ACHN (cell line): ENCODE results near the gene EPHA2.
"Not testable (repeated sequence)": the region's sequence is repeated elsewhere in the genome, so short reads cannot be mapped to it uniquely, and the experiment has no call there.

Experiments
- DNase-seq: peaks from one replicate; pipeline ENCODE4 v3.0.0-alpha.2; 2015
- in situ Hi-C: cut with HindIII; loops from 2 replicates; pipeline ENCODE4 v1.10.0; 2017; ENCODE audit warnings: low sequenced_read_pairs, low pct_ligation_motif_present, low pct_unique_long_range_greater_than_20kb

Gene EPHA2

DNA sequence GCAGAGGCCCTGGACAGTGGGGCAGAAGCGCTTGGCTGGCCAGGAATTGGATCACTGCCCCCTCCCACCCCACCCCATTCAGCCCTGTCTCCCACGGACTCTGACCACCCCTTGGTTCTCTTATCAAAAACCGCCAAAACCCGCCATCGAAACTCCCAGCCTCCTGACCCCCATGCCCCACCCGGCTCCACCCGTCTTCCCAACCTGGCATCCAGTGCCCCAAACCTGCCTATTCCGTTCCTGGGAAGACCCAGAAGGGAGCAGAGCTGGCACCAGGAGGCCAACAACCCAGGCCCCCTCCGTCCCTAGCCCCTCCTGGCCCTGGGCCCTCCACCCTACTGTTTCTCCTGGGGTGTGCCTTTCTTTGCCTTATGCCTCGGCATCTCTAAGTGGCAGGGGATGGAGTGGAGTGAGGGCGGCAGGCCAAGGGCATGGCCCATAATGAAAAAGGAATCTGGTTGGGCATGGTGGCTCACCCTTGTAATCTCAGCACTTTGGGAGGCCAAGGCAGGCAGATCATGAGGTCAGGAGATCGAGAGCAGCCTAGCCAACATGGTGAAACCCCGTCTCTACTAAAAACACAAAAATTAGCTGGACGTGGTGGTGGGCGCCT, 16.5 kb upstream of the EPHA2 start:
- in situ Hi-C loops, result no loop called here
- no peak for DNase-seq

DNA sequence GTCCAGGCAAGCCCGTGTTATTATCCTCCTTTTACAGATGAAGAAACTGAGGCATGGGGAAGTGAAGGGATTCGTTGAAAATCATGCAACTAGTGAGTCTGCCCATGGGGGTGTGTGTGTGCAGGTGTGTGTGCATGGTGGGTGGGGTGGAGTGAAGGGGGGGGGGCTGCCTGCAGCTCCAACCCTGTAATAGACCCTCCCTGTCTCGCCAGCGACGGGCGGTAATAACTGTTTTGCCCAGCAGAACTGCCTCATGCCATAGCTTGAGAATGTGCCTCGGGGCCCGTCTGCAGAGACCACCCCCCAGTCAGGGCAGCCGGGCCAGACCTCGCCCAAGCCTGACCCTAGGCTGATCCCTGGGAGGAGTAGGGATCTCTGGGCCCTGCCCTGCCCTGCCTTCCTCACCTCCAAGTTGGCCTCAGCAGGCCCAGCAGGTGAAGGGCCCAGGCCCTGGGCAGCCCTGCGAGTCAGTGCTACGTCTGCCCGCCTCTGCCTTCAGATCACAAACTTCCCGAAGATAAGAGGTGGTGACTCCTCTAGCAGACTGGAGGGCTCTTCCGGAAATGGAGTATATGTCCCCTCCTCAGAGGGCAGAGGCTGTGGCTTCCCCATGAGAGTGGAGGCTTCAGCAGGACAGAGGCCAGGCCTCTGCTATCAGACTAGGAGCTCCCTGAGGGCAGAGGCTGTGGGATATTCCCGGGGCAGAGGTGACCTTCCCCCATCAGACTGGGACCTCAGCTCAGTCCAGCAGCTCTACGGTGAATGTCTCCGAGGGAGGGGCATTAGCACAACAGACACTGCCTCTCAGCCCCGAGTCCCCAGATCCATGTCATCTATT, 15.7 kb upstream of the EPHA2 start:
- no peak for DNase-seq

DNA sequence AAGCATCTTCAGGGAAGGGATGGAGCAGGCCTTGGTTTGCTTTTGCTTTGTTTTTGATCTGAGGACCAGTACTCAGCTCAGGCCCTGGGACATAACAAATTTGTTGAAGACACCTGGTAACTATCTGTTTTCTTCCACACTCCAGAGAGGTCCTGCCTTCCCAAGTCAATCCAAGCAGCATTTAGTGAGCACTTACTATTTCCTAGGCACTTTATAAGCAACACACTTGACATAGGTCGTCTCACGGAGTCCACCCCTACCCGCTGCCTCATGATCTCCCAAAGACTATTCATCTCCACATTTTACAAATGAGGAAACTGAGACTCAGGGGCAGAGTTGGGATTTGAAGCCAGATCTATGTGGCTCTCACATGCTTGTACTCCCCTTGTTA, 14.4 kb upstream of the EPHA2 start:
- no peak for DNase-seq
- in situ Hi-C loops, result no loop called here

More for the DNA sequence above, 15.7 kb upstream of the EPHA2 start:
- in situ Hi-C loops, result no loop called here

DNA sequence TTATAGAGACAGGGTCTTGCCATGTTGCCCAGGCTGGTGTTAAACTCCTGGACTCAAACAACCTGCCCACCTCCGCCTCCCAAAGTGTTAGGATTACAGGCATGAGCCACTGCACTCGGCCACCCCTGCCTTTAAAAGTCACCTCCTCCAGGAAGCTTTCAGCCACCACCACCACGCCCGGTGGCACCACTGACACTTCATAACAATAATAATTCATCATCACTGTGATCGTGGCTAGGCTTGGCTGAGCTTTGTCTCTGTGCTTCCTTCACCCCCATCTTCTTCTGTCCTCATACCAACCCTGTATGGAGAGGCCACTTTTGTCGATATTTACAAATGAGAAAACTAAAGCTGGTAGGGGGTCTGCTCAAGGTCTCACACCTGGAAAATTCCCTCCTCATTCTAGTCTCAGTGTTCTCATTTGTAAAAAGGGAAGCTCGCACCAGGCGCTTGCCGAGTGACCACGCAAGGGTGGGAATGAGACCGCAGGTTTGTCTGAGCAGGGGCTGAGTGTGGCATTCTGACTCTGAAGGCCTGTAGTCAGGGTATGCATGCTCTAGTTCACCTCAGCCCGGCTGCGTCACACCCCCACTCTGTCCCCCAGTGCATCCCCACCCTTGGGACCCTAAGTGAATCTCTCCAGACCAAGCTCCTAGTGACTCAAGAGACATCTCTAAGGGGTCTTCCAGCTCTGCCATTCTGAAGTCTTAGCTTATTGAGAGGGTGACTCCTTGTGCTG, 12.9 kb upstream of the EPHA2 start:
- in situ Hi-C loops, result no loop called here

DNA sequence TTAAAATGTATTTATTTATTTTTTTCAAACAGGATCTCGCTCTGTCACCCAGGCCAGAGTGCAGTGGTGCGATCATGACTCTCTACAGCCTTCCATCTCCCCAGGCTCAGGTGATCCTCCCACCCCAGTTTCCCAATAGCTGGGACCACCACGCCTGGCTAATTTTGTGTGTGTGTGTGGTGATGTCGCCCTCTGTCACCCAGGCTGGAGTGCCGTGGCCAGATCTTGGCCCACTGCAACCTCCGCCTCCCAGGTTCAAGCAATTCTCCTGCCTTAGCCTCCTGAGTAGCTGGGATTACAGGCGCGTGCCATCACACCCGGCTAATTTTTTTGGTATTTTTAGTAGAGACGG, 12.3 kb upstream of the EPHA2 start:
- in situ Hi-C loops, DNase-seq: not testable (repeated sequence)

More for the DNA sequence above, 12.9 kb upstream of the EPHA2 start:
- DNase-seq, result no peak

DNA sequence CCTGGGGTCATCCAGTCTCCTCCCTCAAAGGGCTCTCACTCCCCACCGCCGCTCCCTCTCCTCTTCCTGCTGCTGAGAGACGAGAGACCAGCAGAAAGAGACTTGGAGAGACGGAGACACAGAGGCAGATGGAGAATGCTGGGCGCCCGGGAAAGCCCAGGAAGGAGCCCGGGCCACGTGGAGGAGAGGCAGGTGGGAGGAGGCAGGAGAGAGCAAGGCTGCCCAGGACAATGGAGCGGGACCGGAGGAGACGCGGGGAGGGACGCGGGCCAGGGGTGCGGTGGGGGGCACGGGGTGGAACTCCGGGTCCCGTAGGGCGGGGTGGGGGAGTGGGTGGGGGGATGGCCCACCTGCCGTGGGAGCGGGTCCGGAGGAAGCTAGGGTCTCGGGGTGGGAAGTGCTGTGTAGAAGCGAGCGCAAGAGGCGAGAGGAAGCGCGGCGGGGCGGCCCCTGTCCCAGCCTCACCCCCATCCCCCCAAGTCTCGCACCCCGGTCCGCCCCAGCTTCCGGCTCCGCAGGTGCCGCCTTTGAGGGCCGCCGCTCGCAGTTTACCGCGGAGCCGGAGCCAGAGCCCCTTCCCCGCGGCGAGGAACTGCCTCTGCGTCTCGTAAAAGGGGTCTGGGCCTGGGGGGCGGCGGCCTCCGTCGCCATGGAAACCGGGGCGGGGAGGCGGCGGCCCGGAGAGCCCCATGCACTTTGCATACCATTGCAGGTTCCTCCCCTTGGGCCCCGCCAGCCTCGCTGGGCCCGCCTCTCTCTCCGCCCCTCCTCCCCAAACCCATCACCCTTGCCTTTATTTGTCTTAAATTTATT, 11.7 kb upstream of the EPHA2 start:
- peak; percentile 64 for DNase-seq
- in situ Hi-C loops, result no loop called here

DNA sequence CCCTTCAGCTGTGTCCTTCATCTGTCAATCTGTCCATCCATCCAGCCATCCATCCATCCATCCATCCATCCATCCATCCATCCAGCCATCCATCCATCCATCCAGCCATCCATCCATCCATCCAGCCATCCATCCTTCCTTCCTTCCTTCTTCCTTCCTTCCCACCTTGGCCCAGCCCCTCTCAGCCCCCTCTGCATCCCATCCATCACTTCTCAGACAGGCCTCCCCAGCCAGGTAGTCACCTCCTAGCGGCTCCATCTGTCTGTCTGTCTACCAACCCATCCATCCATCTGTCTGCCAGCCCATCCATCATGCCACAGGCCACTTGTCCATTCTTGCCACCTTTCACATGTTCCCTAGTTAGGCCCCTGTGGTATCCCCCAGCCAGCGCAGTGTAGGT, 10.2 kb upstream of the EPHA2 start:
- in situ Hi-C loops, result no loop called here
- no peak for DNase-seq

DNA sequence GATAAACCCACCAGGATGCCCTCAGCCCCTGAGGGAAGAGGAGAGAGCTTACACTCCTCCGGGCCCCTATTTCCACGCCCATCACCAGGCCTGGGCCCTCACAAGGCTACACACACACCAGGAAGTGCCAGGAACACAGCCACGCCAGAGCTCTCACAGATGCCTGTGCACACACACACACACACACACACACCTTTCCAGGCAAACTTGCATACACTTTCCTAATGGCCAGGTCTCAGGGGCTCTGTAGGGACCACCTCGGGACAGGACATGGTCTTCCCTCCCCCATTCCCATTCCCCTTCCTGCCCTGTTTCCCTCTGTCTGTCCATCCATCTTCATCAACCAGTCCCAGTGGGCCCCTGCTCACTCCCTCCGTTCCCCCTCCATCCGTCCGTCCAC, 9.7 kb upstream of the EPHA2 start:
- in situ Hi-C loops, result no loop called here
- no peak for DNase-seq

DNA sequence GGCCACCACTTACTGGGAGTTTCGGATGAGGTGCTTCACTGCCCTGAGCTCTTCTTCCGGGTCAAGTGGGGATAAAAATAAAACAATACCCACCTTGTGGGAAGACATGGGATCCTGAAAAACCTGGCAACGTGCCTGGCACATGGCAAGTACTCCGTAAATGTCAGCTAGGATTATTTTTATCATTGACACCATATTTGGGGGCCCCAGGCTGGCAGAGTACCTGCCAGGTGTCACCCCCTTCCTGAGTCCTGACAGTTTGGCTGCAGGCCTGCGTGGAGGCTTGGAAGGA, 9.2 kb upstream of the EPHA2 start:
- in situ Hi-C loops, result no loop called here
- DNase-seq, result no peak

DNA sequence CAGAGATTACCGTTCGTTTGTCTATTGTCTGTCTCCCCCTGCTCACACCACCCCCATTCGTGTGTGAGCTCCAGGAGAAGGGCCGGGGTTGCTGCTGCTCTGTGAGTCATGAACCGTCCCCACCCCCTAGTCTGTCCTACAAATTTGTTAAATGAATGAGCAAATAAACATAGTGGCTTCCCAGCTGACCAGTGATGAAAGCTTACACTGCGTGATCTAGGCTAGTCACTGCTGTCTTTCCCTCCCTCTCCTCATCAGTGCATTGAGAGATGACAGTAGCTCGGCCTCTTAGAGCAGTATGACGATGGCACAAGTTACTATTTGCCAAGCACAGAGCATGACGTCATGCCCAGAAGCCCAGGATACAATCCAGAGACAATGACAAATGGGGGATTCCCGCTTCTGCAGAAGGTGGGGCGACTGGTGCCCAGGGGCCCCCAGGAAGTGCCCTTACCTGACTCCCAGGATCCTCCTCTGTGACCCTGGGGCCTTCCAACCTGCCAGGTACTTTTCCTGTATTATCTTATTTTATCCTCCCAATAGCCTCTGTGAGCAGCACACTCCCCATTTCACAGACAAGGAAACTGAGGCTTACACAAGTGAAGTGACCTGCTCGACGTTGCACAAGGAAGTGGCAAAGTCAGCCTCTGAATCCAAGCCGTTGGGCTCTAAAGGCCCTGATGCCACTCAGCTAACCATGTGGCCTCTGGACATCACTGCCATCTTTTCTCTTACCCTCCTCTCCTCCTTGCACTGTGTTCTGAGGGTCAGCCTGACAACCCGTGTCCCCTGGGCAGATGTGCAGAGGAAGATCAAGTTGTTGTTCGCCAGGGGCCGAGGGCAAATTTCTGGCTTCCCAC, 8.6 kb upstream of the EPHA2 start:
- DNase-seq, result peak; percentile 69
- in situ Hi-C loops, result no loop called here

DNA sequence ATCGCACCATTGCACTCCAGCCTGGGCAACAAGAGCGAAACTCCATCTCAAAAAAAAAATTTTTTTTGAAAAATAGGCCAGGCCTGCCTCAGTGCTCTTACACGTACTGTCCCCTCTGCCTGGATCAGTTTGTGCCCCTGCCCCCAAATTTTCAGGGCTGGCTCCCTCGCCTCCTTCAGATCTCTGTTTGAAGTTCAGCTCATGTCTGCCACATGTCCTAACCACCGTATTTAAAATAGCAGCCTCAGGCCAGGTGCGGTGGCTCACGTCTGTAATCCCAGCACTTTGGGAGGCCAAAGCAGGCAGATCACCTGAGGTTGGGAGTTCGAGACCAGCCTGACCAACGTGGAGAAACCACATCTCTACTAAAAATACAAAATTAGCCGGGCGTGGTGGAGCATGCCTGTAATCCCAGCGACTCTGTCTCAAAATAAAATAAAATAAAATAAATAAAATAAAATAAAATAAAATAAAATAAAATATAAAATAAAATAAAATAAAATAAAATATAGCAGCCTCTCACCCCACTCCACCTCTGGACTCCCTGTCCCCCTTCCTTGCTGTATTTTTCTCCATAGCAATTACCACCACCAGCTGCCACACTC, 7.8 kb upstream of the EPHA2 start:
- in situ Hi-C loops, DNase-seq: not testable (repeated sequence)

DNA sequence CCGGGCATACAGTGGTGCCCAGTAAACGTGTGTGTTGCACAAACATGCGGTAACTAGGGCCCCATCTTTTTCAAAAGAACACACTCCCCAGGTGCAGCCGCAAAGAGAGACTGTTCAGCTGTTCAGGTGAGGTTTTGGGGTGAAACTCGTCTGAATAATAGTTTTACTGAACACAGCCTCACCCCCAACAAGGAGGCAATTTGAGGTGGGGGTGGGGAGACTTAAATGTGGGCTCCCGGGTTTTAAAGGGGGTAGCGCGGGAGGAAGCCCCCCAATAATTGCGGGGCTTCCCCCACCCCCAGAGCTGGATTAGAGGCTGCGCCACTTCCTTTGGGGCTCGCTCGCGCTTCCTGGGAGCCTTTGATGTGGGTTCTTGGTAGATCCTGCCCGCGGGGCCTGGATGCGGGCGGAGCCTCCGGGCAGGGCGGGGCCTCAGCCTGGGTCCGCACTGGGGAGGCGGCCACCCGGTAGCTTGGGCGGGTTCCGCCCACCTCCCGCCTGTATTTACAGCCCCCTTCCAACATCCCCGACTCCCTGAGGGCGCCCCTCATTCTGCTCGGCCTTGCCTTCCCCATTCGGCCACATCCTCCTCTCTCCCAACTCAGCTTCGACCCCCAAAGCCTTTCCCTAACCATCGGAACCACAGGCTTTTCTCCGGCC, 6.4 kb upstream of the EPHA2 start:
- DNase-seq, result no peak
- in situ Hi-C loops, result no loop called here

DNA sequence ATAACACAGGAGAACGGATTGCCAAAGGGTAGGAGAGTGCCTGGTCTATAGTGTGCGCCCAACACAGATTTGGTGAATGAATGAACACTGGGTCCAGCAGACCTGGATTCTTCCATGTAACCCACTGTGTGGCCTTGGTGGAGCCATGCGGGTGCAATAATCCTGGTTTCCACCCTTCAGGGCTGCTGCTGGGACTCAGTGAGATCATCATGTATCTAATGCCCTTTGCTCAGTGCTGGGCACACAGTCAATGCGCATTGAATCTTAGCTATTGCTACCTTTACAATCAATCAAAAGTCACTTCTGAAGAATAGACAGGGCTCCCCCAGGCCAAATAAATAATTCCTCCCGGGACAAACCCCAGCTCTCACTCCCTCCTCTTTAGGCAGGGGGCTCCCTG, 5.8 kb upstream of the EPHA2 start:
- in situ Hi-C loops, result no loop called here
- no peak for DNase-seq

DNA sequence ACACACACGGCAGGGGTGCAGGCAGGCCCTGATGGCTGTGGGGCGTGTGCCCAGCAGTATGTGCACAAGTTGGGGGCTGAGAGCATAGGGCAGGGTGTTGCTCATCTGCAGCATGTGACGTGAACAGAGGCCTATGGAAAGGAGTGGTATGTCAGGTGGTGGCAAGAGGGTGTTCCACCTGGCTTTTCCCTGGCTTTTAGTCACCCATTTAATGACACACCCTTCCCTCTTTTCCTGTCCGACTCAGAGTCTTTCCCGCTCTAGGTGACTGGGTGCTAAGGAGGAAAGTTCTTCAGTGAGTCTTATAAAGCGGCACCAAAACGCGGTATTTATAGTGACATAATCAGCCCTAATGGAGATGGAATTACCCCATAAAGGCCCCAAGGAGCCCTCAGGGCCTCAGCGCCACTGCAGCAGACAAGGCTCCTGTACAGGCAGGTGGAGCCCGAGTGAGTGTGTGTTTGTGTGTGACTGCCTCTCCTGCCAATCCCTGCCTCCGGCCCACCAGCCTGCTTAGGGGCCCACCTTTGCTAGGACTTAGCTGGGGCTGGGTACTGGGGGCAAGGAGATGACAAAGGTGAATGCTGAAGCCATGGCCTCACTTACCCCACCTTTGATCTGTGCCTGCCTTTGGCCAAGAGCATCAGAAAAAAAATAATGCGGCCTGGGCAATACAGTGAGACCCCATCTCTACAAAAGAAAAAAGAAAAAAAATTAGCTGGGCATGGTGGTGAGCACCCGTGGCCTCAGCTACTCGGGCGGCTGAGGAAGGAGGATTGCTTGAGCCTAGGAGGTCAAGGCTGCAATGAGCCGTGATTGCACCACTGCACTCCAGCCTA, 3.3 kb upstream of the EPHA2 start:
- DNase-seq, result no peak
- in situ Hi-C loops, result no loop called here

DNA sequence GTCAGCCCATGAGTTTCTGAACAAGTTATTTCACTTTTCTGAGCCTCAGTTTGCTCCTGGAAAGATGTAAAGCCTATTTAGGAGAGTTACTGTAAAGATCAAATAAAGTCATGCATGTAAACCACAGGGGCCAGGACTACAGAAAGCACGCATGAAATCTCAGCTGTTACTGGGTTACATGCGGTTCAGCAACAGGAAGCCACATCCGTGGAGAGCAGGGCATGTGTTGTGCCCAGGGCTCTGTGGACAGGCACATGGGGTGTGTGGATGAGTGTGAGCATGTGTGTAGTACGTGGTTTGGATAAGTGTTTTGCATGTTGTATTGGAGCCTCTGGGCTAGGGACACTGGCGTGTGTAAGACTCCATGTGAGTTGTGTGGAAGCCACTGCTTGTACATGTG, 2.2 kb upstream of the EPHA2 start:
- in situ Hi-C loops, result no loop called here
- DNase-seq, result no peak

DNA sequence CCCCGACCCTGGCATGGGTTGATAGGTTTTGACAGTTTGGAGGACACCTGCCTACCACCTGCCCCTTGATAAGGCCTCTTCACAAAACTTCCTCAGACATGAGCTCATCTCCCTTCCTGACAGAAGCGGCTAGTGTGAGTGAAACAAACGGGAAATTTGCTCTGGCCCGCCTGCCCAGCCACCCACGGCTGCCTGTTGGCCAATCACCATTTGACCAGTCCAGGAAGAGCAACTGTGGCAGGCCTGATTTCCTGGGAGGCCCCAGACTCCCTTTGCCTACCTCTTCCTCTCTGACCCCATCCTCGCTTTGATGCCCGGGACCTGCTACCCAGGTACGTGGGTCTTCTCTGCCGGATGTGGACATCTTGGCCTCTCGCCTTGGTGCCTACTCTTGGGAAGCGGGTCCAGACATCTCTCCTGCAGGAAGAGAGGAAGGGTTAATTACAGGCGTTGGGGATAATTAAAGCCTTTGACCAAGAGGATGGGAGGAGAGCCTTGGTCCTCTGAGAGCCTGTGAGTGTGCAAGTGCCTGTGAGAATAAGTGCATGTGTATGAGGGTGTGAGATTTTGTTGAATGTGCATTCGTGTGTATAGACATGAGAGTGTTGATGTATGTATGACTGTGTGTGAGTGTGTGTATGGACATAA, 1.1 kb upstream of the EPHA2 start:
- in situ Hi-C loops, result no loop called here
- DNase-seq, result peak; percentile 75
